Gastrocnemius medialis (tissue), 4 donors: ENCODE results near the gene GALNT15.

Source experiments
- CTCF ChIP-seq, 5 experiments: fragments of 450-650 bp in 3 of 5; fragments of 200-600 bp in 2 of 5; sonication (generic) in 2 of 5; IDR thresholded peaks in 4 of 5; conservative IDR thresholded peaks in 1 of 5; 1 replicate in 4 of 5; 2 replicates in 1 of 5; pipeline ENCODE4 v1.5.1; 2016 to 2019; ENCODE audit warnings: antibody characterized with exemption in 5 of 5, mild to moderate bottlenecking in 3 of 5, moderate library complexity in 3 of 5
- POLR2A ChIP-seq, 2 donors: fragments of 450-650 bp; IDR thresholded peaks; one replicate each; pipeline ENCODE4 v1.6.1; 2017; ENCODE audit warnings: antibody characterized with exemption in 2 of 2, mild to moderate bottlenecking in 2 of 2, moderate library complexity in 2 of 2

- TF ChIP-seq POLR2A (IDR thresholded peaks at IDR 0.05) (no peak), CTCF (IDR thresholded peaks at IDR 0.05 in 4 of 5, conservative IDR thresholded peaks at IDR 0.05 in 1 of 5) (no peak)
Observed at GRCh38 chr3:16187213-16187790, 12.8 kb downstream of the GALNT15 start.
